ENCODE data around the gene TMEM245.
"Not testable (repeated sequence)": the region's sequence is repeated elsewhere in the genome, so short reads cannot be mapped to it uniquely, and the experiment has no call there.

Gene TMEM245

GRCh38 chr9:108972186-108972585 lies 147.6 kb downstream of the TMEM245 start:
- H3K4me3 ChIP-seq (ENCODE audit: control insufficient read depth, low read depth, low read length) = no peak overlapping the region
- TF ChIP-seq, protein P1, sequence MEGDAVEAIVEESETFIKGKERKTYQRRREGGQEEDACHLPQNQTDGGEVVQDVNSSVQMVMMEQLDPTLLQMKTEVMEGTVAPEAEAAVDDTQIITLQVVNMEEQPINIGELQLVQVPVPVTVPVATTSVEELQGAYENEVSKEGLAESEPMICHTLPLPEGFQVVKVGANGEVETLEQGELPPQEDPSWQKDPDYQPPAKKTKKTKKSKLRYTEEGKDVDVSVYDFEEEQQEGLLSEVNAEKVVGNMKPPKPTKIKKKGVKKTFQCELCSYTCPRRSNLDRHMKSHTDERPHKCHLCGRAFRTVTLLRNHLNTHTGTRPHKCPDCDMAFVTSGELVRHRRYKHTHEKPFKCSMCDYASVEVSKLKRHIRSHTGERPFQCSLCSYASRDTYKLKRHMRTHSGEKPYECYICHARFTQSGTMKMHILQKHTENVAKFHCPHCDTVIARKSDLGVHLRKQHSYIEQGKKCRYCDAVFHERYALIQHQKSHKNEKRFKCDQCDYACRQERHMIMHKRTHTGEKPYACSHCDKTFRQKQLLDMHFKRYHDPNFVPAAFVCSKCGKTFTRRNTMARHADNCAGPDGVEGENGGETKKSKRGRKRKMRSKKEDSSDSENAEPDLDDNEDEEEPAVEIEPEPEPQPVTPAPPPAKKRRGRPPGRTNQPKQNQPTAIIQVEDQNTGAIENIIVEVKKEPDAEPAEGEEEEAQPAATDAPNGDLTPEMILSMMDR (conservative IDR thresholded peaks at IDR 0.05; ENCODE audit: control insufficient read depth, insufficient read depth, low read depth, low read length) = no peak
- no peak for DNase-seq (ENCODE audit: low read depth)

GRCh38 chr9:108971392-108971791 lies 148.4 kb downstream of the TMEM245 start:
- not testable (repeated sequence) for DNase-seq (ENCODE audit: low read depth); H3K4me3 ChIP-seq (ENCODE audit: control insufficient read depth, low read depth, low read length)

- H3K4me3 ChIP-seq (ENCODE audit: control insufficient read depth, low read depth, low read length) = no peak overlapping the region
- TF ChIP-seq, protein P1 (conservative IDR thresholded peaks at IDR 0.05; ENCODE audit: control insufficient read depth, insufficient read depth, low read depth, low read length) = no peak
- no peak for DNase-seq (ENCODE audit: low read depth)
Observed at GRCh38 chr9:108967916-108968315, 151.8 kb downstream of the TMEM245 start.

All from fibroblast of mammary gland (primary cell).